Measurements from ENCODE around the gene CCNK. TPM values are rescaled to one million over a fixed set of nuclear protein-coding genes. Genes with fewer than 3 reads are reported as not detected.
A peak's percentile ranks its signal among the peaks of the same experiment; 100 is the strongest.

CCNK gene
- total and polyA plus RNA-seq, 2 of the 13 experiments (the other 11 are each of a cell fraction or from before 2014, with no cell fraction given): 4.9 to 9.7 TPM

GRCh38 chr14:99549684-99550083 is 68.5 kb downstream of the CCNK start (continued):
- TF ChIP-seq ZC3H4 (CRISPR knock-in tag; IDR thresholded peaks at IDR 0.05; ENCODE audit: borderline replicate concordance) (no peak), MEF2D (CRISPR knock-in tag; IDR thresholded peaks at IDR 0.05) (no peak), TEAD2 (CRISPR knock-in tag; IDR thresholded peaks at IDR 0.05) (no peak), CERS6 (CRISPR knock-in tag; IDR thresholded peaks at IDR 0.05) (no peak), MAFG (CRISPR knock-in tag; IDR thresholded peaks at IDR 0.05) (no peak), ZNF251 (CRISPR knock-in tag; IDR thresholded peaks at IDR 0.05) (no peak), ZNF768 (CRISPR knock-in tag; IDR thresholded peaks at IDR 0.05) (peak; percentile 100), ZFY (CRISPR knock-in tag; IDR thresholded peaks at IDR 0.05) (no peak), MAX (IDR thresholded peaks at IDR 0.05) (0 out of 2 replicates have a peak, but pooled peaks have one; percentile 26), FOXC1 (CRISPR knock-in tag; IDR thresholded peaks at IDR 0.05; ENCODE audit: borderline replicate concordance) (no peak), MBD4 (IDR thresholded peaks at IDR 0.05; ENCODE audit: borderline replicate concordance, low read length) (no peak), TRIM24 (CRISPR knock-in tag; IDR thresholded peaks at IDR 0.05) (no peak), DR1 (CRISPR knock-in tag; IDR thresholded peaks at IDR 0.05) (no peak), ZNF446 (CRISPR knock-in tag; IDR thresholded peaks at IDR 0.05) (no peak), SETDB1 (CRISPR knock-in tag; IDR thresholded peaks at IDR 0.05; ENCODE audit: borderline replicate concordance) (no peak), HBP1 (CRISPR knock-in tag; IDR thresholded peaks at IDR 0.05; ENCODE audit: low read depth) (no peak), CREB1 (IDR thresholded peaks at IDR 0.05) (no peak), CREB1 (CRISPR knock-in tag; IDR thresholded peaks at IDR 0.05) (no peak), BHLHE40 (IDR thresholded peaks at IDR 0.05; ENCODE audit: low read length) (no peak), GATAD2A (CRISPR knock-in tag; IDR thresholded peaks at IDR 0.05) (peak; percentile 54), KAT7 (CRISPR knock-in tag; IDR thresholded peaks at IDR 0.05; ENCODE audit: borderline replicate concordance) (no peak), FOXJ3 (CRISPR knock-in tag; IDR thresholded peaks at IDR 0.05; ENCODE audit: borderline replicate concordance) (no peak), NCOA2 (CRISPR knock-in tag; IDR thresholded peaks at IDR 0.05) (peak; percentile 36; the same call in 1 of the 2 replicates), HOMEZ (CRISPR knock-in tag; IDR thresholded peaks at IDR 0.05; ENCODE audit: low read depth) (peak; percentile 39; the same call in 1 of the 2 replicates), RARA (CRISPR knock-in tag; IDR thresholded peaks at IDR 0.05) (peak; percentile 44; the same call in 1 of the 2 replicates), ZNF124 (CRISPR knock-in tag; IDR thresholded peaks at IDR 0.05) (no peak), ZNF607 (CRISPR knock-in tag; IDR thresholded peaks at IDR 0.05; ENCODE audit: borderline replicate concordance) (no peak)
- TF ChIP-seq, protein P1, sequence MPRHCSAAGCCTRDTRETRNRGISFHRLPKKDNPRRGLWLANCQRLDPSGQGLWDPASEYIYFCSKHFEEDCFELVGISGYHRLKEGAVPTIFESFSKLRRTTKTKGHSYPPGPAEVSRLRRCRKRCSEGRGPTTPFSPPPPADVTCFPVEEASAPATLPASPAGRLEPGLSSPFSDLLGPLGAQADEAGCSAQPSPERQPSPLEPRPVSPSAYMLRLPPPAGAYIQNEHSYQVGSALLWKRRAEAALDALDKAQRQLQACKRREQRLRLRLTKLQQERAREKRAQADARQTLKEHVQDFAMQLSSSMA (CRISPR knock-in tag; IDR thresholded peaks at IDR 0.05): no peak
- TF ChIP-seq, protein P2, sequence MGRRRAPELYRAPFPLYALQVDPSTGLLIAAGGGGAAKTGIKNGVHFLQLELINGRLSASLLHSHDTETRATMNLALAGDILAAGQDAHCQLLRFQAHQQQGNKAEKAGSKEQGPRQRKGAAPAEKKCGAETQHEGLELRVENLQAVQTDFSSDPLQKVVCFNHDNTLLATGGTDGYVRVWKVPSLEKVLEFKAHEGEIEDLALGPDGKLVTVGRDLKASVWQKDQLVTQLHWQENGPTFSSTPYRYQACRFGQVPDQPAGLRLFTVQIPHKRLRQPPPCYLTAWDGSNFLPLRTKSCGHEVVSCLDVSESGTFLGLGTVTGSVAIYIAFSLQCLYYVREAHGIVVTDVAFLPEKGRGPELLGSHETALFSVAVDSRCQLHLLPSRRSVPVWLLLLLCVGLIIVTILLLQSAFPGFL (CRISPR knock-in tag; IDR thresholded peaks at IDR 0.05): no peak

All from HepG2 (cell line).